HG03378 (cell line): ENCODE measurements around the gene FOXK1.
"Not testable (repeated sequence)": the region's sequence is repeated elsewhere in the genome, so short reads cannot be mapped to it uniquely, and the experiment has no call there.

Experiments
- ATAC-seq: cut with Tn5 transposase; IDR thresholded peaks from one replicate; pipeline ENCODE4 v1.9.1; 2021; ENCODE audit warnings: mild to moderate bottlenecking, moderate library complexity; ENCODE audit not compliant: unreplicated experiment

The FOXK1 gene

DNA sequence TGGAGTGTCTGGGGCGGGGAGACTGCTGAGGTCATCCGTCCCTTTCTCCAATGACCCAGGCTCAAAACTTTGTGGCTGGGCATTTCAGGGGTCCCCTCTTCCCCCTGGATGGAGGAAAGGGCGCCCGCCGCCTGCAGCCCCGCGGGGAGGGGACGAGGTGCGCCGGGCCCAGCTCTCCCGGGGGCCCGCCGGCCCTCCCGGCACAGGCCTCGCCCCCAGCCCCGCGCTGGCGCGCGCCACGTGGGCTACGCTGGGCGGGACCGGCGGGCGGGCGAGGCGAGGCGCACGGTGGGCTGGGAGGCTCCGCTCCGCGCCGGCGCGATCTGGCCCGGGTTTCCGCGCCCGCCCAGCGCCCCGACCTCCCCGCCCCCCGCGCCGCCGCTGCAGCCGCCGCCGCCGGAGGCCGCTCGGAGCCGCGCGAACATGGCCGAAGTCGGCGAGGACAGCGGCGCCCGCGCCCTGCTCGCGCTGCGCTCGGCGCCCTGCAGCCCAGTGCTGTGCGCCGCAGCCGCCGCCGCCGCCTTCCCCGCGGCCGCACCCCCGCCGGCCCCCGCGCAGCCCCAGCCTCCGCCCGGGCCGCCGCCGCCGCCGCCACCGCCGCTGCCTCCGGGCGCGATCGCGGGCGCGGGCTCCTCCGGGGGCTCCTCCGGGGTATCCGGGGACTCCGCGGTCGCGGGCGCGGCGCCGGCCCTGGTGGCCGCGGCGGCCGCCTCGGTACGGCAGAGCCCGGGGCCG, at the start of gene FOXK1:
TSS of gene FOXK1 (plus strand) at position 410 of the 735 bp plus-strand sequence. CDS start at position 424, 14 bp downstream.
- ATAC-seq: no peak

DNA sequence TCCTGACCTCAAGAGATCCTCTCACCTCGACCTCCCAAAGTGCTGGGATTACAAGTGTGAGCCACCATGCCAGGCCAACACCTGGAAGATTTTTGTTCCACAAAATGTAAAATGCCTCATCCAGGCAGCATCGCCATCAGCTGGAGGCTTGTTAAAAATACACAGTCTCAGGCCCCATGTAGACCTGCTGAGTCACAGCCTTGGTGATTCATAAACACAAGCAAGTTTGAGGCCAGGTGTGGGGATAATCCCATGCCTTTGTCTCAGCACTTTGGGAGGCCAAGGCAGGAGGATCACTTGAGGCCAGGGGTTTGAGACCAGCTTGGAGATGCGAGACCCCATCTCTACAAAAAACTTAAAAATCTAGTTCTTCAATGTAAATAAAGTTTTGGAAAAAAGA, 49.1 kb upstream of the FOXK1 start:
- ATAC-seq: no peak

DNA sequence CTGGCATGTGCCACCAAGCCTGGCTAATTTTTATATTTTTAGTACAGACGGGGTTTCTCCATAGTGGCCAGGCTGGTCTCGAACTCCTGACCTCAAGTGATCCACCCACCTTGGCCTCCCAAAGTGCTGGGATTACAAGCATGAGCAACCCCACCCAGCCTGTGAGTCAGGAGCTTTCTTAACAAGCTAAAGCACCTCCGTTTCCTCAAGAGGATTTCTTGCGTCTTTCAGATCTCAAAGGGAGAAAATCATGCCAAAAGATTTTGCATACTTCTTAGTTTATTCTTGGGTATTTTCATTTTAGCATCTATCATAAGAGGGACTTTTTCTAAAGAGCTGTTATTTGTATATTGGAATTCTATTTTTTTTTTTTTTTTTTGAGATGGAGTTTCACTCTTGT, 47.9 kb upstream of the FOXK1 start:
- no peak for ATAC-seq

DNA sequence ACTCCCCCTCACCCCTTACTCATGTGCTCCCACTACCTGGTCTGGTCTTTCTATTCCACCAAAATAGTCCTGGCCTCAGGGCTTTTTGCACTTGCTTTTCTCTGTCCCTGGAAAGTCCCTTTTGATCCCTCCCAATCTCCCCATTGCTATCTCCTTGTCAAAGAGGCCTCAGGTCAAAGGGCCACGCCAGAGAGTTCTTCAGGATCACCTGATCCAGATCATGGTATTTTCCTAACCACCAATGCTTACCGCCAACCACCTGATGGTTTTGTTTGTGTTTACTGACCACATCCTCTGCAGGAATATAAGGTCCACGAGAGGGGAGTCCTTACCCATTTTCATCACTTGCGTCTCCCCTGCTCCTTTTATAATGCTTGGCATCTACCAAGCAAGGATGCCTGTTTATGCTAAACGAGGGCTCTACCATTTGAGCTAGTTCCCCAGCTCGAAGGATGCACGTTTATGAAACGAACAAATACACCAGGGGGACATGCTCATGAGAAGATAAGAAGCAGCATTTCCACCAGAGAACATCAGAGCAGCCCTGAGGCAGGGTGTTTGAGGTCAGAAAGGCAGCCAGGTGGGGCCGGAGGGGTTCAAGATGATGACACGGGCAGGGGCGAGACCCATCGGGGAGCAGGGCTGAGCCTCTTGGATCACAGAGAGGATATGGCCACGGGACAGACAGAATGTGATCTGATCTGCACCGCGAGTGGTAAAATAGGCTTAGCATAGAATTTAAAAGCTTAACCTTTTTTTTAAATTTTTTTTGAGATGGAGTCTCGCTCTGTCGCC, 43.1 kb upstream of the FOXK1 start:
- ATAC-seq: no peak

GRCh38 chr7:4641091-4641666, 40.9 kb upstream of the FOXK1 start:
- peak; percentile 40 for ATAC-seq

DNA sequence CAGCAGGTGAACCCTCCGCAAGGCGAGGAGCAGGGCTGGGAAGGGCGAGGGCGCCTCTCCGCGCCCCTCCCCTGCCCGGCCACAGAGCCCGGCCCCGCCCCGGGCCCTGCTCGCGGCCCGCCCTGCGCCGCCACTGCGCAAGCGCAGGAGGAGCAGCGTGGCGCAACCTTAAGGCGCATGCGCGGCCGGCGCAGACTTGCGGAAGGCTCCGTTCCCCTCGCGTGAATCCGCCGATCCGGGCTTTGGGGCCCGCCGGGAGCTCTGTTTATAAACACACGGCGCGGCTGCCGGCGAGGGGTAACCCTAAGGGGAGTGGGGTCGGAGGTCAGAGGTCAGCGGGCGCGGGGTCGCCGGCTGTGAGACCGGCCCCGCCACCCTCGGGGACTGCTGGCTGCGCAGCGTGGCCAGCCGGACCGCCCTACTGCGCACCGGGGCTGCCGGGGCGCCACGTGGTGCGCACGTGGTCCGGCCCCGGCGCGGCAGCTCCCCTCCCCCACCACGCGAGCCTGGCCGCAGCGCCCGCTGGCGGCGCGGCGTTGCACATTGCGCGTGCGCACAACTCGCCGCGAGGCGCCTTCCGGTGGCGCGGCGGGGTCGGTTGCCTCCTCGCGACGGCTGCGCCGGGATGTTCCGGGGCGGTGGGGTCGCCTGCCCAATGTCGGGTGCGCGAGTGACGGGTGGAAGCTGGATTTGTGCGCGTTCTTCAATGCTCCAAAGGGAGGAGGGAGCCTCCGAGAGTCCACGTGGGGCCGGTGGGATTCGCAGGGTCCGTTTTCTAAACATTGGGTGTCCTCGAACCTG, 40.2 kb upstream of the FOXK1 start:
- ATAC-seq: peak; percentile 65

GRCh38 chr7:4642468-4643203, 39.5 kb upstream of the FOXK1 start:
- no peak for ATAC-seq

DNA sequence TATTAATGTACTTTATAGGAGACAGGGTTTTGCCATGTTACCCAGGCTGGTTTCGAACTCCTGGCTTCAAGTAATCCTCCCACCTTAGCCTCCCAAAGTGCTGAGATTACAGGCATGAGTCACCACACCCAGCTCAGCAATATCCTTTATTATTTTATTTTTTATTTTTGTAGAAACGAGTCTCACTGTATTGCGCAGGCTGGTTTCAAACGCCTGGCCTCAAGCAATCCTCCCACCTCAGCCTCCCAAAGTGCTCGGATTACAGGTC, 39.0 kb upstream of the FOXK1 start:
- not testable (repeated sequence) for ATAC-seq

DNA sequence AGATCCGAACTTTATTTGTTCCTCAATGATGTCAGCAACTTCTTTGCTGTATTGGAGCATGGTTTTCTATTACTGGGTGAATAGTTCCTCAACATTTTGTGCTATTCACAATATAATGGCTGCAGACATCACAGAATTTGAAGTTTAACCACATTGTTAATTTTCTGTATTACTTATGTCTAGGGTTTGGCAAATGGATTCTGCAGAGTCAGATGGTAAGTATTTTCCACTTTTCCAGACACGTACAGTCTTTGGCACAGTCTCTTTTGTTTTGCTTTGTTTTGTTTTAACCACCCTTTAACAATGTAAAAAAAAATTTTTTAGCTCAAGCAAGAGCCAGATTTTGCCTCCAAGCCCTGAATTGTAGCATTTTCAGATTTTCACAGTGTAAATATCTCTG, 36.8 kb upstream of the FOXK1 start:
- no peak for ATAC-seq

GRCh38 chr7:4648111-4648510, 34.0 kb upstream of the FOXK1 start:
- no peak for ATAC-seq

GRCh38 chr7:4650433-4651047, 31.6 kb upstream of the FOXK1 start:
- ATAC-seq: no peak

DNA sequence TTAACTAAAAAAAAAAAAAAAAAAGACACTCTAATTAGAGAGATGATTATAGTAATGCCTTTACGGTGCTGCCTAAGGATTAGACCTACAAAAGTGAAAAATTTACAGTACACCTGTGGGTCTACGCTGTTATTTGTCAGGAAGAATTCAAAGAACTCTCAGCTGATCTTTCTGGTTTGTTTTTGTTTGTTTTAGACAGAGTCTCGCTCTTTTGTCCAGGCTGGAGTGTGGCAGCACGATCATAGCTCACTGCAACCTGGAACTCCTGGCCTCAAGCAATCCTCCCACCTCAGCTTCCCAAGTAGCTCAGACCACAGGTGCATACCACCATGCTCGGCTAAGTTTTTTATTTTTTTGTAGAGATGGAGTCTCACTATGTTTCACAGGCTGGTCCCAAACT, 28.3 kb upstream of the FOXK1 start:
- ATAC-seq: no peak

DNA sequence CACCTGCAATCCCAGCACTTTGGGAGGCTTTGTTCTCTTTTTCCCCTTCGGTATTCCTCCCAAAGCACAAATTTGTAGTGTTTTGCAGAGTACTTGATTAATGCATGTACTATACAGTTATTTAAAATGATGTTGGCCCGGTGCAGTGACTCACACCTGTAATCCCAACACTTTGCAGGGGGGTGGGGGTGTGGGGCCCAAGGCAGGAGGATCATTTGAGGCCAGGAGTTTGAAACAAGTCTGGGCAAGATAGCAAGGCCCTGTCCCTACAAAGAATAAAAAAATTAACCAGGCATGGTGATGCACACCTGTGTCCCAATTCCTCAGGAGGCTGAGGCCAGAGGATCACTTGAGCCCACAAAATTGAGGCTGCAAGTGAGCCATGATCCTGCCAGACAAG, 26.8 kb upstream of the FOXK1 start:
- no peak for ATAC-seq

GRCh38 chr7:4655896-4656295, 26.2 kb upstream of the FOXK1 start:
- ATAC-seq: no peak

DNA sequence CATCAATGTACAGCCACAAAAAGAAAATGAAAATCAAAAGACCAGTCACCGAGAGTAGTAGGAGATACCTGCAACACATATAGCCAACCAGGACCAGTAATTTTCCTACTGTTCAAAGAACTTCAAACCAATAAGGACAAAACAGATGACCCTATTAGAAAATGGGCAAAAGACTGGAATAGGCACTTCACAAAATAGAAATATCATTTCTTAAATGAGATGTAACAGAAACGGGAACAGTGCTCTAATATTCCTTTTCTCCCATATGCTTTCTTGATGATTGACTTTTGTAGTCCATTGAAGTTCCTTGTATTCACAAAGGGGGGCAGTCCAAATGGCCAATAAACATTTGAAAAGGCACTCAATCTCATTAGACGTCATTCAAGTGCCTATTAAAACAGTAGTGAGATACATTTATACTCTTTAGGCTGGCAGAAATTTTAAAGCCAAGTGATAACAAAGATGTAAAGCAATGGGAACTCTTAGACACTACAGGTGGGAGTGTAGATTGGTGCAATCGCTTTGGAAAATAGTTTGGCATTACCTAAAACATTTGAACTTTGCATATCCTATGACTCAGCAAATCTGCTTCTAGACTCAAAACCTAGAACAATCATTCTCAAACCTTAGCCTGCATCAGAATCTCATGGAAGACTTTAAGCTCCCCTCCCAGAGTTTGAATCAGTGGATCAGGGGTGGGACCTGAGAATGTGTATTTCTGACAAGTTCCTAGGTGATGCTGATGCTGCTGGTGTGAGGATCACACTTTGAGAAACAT, 24.3 kb upstream of the FOXK1 start:
- no peak for ATAC-seq

DNA sequence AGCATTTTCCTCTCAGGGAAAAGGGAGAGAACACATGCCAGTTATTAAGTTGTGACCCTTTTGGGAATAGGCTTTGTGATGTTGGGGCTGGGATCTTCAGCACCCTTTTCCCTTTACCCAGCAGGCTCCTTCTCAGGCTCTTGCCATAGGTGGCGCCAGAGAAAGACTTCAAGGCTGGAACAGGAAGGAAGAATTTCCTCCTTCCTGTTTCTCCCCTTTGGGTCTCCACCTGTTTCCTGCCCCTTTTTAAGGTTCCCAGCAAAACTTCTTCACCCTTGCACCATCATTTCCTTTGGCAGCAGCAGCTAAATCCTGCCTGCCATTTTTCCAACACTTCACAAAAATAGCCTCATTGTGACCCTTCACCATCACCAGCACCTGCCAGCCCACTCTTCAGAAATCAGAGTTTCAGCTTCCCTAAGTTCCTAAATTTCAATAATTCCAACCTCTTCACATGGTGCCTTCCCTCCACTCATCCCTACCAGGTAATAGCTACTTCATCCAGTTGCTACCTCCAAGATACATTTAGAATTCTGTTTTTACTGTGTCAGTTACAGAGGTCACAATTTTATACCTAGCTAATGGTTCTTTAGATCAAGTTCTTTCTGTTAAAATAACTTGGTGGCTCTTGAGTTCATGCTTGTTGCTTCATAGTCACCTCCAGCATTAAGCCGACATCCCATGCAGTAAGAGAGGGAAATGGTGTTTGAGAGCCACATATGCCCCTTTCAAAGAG, 22.4 kb upstream of the FOXK1 start:
- ATAC-seq: no peak

- ATAC-seq: no peak
These were observed 20.2 kb upstream of the FOXK1 start for GRCh38 chr7:4661871-4662270.

DNA sequence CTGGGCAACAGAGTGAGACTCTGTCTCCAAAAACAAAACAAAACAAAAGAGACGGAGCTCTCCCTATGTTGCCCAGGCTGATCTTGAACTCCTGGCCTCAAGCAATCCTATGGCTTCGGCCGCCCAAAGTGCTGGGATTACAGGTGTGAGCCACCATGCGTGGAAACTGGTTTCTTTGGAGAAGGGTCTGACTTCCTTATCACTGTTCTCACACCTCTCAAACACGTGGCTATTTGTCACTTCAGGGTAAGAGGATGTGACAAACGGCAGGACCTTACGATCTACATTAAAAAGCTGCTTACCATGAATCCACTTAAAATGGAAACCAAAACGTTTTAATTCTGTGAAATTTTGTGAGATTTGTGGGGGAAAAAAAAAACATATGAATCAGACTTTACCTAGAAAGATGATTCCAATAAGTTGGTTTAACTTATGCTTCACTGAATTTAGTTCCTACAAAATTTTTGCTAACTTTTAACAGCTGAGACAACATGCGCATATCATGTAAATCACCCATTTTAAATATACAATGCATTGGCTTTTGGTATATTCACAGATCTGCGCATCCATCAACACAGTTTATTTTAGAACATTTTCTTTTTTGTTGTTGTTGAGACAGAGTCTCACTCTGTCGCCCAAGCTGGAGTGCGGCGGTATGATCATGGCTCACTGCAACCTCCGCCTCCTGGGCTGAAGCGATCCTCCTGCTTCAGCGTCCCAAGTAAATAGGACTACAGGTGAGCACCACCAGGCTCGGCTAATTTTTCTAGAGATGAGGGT, 18.7 kb upstream of the FOXK1 start:
- no peak for ATAC-seq
